ENCODE measurements around the gene CABCOCO1.

- no peak for TF ChIP-seq CTCF (IDR thresholded peaks at IDR 0.05)
- TF ChIP-seq POLR2A (IDR thresholded peaks at IDR 0.05): no peak
- no peak for TF ChIP-seq POLR2AphosphoS5 (IDR thresholded peaks at IDR 0.05)
- no peak for TF ChIP-seq EP300 (IDR thresholded peaks at IDR 0.05)
Measured at GRCh38 chr10:61617586-61617985, 45.1 kb upstream of the CABCOCO1 start.
